ENCODE measurements around the gene AFDN.

DNA sequence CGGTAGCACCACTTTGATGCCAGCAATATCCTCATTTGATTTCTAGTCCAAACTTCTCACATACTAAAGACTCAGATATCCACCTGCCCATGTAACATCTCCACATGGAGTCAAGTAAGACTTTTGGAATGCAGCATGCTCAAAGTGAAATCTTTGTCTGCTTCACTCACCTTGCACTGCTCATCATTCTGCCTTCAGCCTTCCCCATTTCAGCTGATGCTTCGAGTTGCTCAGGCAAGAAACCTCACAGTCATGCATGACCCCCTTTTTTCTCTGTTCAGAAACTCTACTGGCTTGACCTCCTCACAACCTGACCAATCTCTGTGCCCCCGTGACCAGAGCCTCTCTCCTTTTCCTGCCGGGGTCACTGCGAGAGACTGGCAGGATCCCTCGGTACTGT is 129.8 kb downstream of the AFDN start:
- TF ChIP-seq, protein P1, sequence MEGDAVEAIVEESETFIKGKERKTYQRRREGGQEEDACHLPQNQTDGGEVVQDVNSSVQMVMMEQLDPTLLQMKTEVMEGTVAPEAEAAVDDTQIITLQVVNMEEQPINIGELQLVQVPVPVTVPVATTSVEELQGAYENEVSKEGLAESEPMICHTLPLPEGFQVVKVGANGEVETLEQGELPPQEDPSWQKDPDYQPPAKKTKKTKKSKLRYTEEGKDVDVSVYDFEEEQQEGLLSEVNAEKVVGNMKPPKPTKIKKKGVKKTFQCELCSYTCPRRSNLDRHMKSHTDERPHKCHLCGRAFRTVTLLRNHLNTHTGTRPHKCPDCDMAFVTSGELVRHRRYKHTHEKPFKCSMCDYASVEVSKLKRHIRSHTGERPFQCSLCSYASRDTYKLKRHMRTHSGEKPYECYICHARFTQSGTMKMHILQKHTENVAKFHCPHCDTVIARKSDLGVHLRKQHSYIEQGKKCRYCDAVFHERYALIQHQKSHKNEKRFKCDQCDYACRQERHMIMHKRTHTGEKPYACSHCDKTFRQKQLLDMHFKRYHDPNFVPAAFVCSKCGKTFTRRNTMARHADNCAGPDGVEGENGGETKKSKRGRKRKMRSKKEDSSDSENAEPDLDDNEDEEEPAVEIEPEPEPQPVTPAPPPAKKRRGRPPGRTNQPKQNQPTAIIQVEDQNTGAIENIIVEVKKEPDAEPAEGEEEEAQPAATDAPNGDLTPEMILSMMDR (IDR thresholded peaks at IDR 0.05) = no peak
- no peak for TF ChIP-seq EZH2 (IDR thresholded peaks at IDR 0.05)

Data from neural progenitor cell (in vitro differentiated cells).